ENCODE measurements around the gene IGSF21. TPM values are rescaled to one million over a fixed set of nuclear protein-coding genes. Genes with fewer than 3 reads are reported as not detected.

Gene IGSF21
- total and polyA plus RNA-seq, 4 donors: 0.31 to 1.5 (median 0.88) TPM

- TF ChIP-seq ZBTB33 (IDR thresholded peaks at IDR 0.05) (no peak), YY1 (IDR thresholded peaks at IDR 0.05) (no peak), RXRA (IDR thresholded peaks at IDR 0.05) (no peak), HNF4A (conservative IDR thresholded peaks at IDR 0.05) (no peak)
These were observed 133.3 kb downstream of the IGSF21 start (continued) for GRCh38 chr1:18240906-18241305.

- no peak overlapping the region for H3K27ac ChIP-seq (ENCODE audit: low read depth in 1 of 2, low read length in 2 of 2)
- H3K4me3 ChIP-seq (ENCODE audit: low read depth in 1 of 3, low read length in 3 of 3): no peak overlapping the region
- 66% methylated on average over 7 of the region's 7 CpGs for WGBS
- no peak overlapping the region for H3K9ac ChIP-seq (ENCODE audit: low read depth in 1 of 2, low read length in 2 of 2)
- TF ChIP-seq, protein P1, sequence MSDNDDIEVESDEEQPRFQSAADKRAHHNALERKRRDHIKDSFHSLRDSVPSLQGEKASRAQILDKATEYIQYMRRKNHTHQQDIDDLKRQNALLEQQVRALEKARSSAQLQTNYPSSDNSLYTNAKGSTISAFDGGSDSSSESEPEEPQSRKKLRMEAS (IDR thresholded peaks at IDR 0.05): no peak
- no peak for TF ChIP-seq HNF4G (IDR thresholded peaks at IDR 0.05)
- no peak for TF ChIP-seq EGR1 (IDR thresholded peaks at IDR 0.05; ENCODE audit: low read depth in 2 of 2)
- TF ChIP-seq RAD21 (IDR thresholded peaks at IDR 0.05): no peak
- TF ChIP-seq FOXA2 (IDR thresholded peaks at IDR 0.05): no peak
- no peak for TF ChIP-seq GABPA (IDR thresholded peaks at IDR 0.05 in 1 of 2, conservative IDR thresholded peaks at IDR 0.05 in 1 of 2)
- TF ChIP-seq, protein P2, sequence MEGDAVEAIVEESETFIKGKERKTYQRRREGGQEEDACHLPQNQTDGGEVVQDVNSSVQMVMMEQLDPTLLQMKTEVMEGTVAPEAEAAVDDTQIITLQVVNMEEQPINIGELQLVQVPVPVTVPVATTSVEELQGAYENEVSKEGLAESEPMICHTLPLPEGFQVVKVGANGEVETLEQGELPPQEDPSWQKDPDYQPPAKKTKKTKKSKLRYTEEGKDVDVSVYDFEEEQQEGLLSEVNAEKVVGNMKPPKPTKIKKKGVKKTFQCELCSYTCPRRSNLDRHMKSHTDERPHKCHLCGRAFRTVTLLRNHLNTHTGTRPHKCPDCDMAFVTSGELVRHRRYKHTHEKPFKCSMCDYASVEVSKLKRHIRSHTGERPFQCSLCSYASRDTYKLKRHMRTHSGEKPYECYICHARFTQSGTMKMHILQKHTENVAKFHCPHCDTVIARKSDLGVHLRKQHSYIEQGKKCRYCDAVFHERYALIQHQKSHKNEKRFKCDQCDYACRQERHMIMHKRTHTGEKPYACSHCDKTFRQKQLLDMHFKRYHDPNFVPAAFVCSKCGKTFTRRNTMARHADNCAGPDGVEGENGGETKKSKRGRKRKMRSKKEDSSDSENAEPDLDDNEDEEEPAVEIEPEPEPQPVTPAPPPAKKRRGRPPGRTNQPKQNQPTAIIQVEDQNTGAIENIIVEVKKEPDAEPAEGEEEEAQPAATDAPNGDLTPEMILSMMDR (IDR thresholded peaks at IDR 0.05; ENCODE audit: low read depth, low read length, missing input control): no peak
- TF ChIP-seq SP1 (IDR thresholded peaks at IDR 0.05): no peak
- TF ChIP-seq RXRA (IDR thresholded peaks at IDR 0.05): no peak
- TF ChIP-seq, protein P3, sequence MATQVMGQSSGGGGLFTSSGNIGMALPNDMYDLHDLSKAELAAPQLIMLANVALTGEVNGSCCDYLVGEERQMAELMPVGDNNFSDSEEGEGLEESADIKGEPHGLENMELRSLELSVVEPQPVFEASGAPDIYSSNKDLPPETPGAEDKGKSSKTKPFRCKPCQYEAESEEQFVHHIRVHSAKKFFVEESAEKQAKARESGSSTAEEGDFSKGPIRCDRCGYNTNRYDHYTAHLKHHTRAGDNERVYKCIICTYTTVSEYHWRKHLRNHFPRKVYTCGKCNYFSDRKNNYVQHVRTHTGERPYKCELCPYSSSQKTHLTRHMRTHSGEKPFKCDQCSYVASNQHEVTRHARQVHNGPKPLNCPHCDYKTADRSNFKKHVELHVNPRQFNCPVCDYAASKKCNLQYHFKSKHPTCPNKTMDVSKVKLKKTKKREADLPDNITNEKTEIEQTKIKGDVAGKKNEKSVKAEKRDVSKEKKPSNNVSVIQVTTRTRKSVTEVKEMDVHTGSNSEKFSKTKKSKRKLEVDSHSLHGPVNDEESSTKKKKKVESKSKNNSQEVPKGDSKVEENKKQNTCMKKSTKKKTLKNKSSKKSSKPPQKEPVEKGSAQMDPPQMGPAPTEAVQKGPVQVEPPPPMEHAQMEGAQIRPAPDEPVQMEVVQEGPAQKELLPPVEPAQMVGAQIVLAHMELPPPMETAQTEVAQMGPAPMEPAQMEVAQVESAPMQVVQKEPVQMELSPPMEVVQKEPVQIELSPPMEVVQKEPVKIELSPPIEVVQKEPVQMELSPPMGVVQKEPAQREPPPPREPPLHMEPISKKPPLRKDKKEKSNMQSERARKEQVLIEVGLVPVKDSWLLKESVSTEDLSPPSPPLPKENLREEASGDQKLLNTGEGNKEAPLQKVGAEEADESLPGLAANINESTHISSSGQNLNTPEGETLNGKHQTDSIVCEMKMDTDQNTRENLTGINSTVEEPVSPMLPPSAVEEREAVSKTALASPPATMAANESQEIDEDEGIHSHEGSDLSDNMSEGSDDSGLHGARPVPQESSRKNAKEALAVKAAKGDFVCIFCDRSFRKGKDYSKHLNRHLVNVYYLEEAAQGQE (IDR thresholded peaks at IDR 0.05): no peak
- no peak for TF ChIP-seq HNF4A (conservative IDR thresholded peaks at IDR 0.05)
- TF ChIP-seq YY1 (IDR thresholded peaks at IDR 0.05): no peak
- TF ChIP-seq JUND (IDR thresholded peaks at IDR 0.05): no peak
- TF ChIP-seq ZBTB33 (IDR thresholded peaks at IDR 0.05): no peak
- no peak for TF ChIP-seq NR2F2 (IDR thresholded peaks at IDR 0.05)
- no peak for TF ChIP-seq TAF1 (conservative IDR thresholded peaks at IDR 0.05)
- TF ChIP-seq, protein P4, sequence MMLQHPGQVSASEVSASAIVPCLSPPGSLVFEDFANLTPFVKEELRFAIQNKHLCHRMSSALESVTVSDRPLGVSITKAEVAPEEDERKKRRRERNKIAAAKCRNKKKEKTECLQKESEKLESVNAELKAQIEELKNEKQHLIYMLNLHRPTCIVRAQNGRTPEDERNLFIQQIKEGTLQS (IDR thresholded peaks at IDR 0.05): no peak
- no peak for TF ChIP-seq FOXA1 (IDR thresholded peaks at IDR 0.05)
- no peak for DNase-seq (ENCODE audit: low spot score)
- peaks cover 0 to 7% (median 1%) of the 10 kb centered on the region in 4 donors for H3K27me3 ChIP-seq (ENCODE audit: control insufficient read depth in 4 of 4, insufficient read depth in 4 of 4, low read length in 3 of 4)
- peaks cover 0 to 3% (median 1%) of the 10 kb centered on the region in 4 donors for H3K9me3 ChIP-seq (ENCODE audit: control insufficient read depth in 4 of 4, low read length in 3 of 4)
- no peaks in the 10 kb centered on the region for H3K36me3 ChIP-seq (ENCODE audit: control insufficient read depth in 4 of 4, insufficient read depth in 3 of 4, low read depth in 1 of 4, low read length in 3 of 4)
- no peaks in the 10 kb centered on the region for H3K4me1 ChIP-seq (ENCODE audit: control insufficient read depth in 4 of 4, insufficient read depth in 4 of 4, low read length in 3 of 4)
These were observed 134.3 kb downstream of the IGSF21 start for GRCh38 chr1:18241891-18242290.

Measured in liver (tissue), 9 donors.